ENCODE results near the gene PEX10. TPM values are rescaled to one million over a fixed set of nuclear protein-coding genes. Genes with fewer than 3 reads are reported as not detected.

Gene PEX10
- total RNA-seq, 1 experiment from 2014 or later: 21.9 TPM

GRCh38 chr1:2383576-2383975 is 28.8 kb downstream of the PEX10 start:
- Histone ChIP-seq H3K27me3 (replicated peaks; ENCODE audit: control insufficient read depth, insufficient read depth, low read length) (no peaks in the 10 kb centered on the region), H3K9me3 (no peaks in the 10 kb centered on the region), H3K36me3 (ENCODE audit: control insufficient read depth, insufficient read depth, low read length) (no peaks in the 10 kb centered on the region), H3K4me3 (ENCODE audit: low read depth, low read length) (no peak overlapping the region), H3K4me1 (no peaks in the 10 kb centered on the region)
- peak overlapping the region; percentile 76 for H3K27ac Mint-ChIP-seq (ENCODE audit: unreplicated experiment)
- no TSS peak for BruUV-seq (replicated peaks)
- TF ChIP-seq CTCF (IDR thresholded peaks at IDR 0.05; ENCODE audit: insufficient read depth in 1 of 2, low read depth in 1 of 2, low read length in 1 of 2, severe bottlenecking in 1 of 2, unreplicated experiment in 1 of 2): no peak
- CTCF ChIA-PET: no interaction called here
- no peaks in the 10 kb centered on the region for H3K9me3 Mint-ChIP-seq (ENCODE audit: unreplicated experiment)
- no peaks in the 10 kb centered on the region for H3K4me1 Mint-ChIP-seq (ENCODE audit: low read depth, unreplicated experiment)
- no peaks in the 10 kb centered on the region for H3K36me3 Mint-ChIP-seq (ENCODE audit: insufficient read depth, unreplicated experiment)
- POLR2A ChIA-PET: no interaction called here
- no peak for DNase-seq
- H3K4me3 Mint-ChIP-seq (ENCODE audit: unreplicated experiment): no peak overlapping the region
- no peaks in the 10 kb centered on the region for H3K27me3 Mint-ChIP-seq (ENCODE audit: insufficient read depth, unreplicated experiment)
- intact Hi-C loops (cut with micrococcal nuclease; ENCODE audit: unreplicated experiment): no loop called here

GRCh38 chr1:2382621-2383361 is 29.6 kb downstream of the PEX10 start:
- intact Hi-C loops (cut with micrococcal nuclease; ENCODE audit: unreplicated experiment): loop anchor here (1.0 kb wide), 1 partner anchor 187 kb away; no protein-coding TSS in a partner anchor
- no peaks in the 10 kb centered on the region for H3K4me1 ChIP-seq
- no TSS peak for BruUV-seq (replicated peaks)
- H3K4me3 Mint-ChIP-seq (ENCODE audit: unreplicated experiment): no peak overlapping the region
- no peaks in the 10 kb centered on the region for H3K36me3 Mint-ChIP-seq (ENCODE audit: insufficient read depth, unreplicated experiment)
- H3K4me1 Mint-ChIP-seq (ENCODE audit: low read depth, unreplicated experiment): no peaks in the 10 kb centered on the region
- TF ChIP-seq CTCF (IDR thresholded peaks at IDR 0.05; ENCODE audit: insufficient read depth in 1 of 2, low read depth in 1 of 2, low read length in 1 of 2, severe bottlenecking in 1 of 2, unreplicated experiment in 1 of 2): peak; percentile 57 to 60
- H3K9me3 ChIP-seq: no peaks in the 10 kb centered on the region
- CTCF ChIA-PET: interaction anchor here (1.3 to 1.8 kb wide), 2 partner anchors 71 to 187 kb away, joined by 5 to 29 read pairs; partner anchors contain the start of gene FAAP20
- no peaks in the 10 kb centered on the region for H3K27me3 ChIP-seq (replicated peaks; ENCODE audit: control insufficient read depth, insufficient read depth, low read length)
- no peaks in the 10 kb centered on the region for H3K27me3 Mint-ChIP-seq (ENCODE audit: insufficient read depth, unreplicated experiment)
- POLR2A ChIA-PET: interaction anchor here (0.6 kb wide), 1 partner anchor 9 kb away, joined by 5 read pairs; the partner anchor contains the start of gene RER1
- H3K36me3 ChIP-seq (ENCODE audit: control insufficient read depth, insufficient read depth, low read length): no peaks in the 10 kb centered on the region
- H3K9me3 Mint-ChIP-seq (ENCODE audit: unreplicated experiment): no peaks in the 10 kb centered on the region
- H3K27ac Mint-ChIP-seq (ENCODE audit: unreplicated experiment): no peak overlapping the region
- DNase-seq: peak; percentile 59 to 66
- no peak overlapping the region for H3K4me3 ChIP-seq (ENCODE audit: low read depth, low read length)

GRCh38 chr1:2381741-2382620 is 30.4 kb downstream of the PEX10 start:
- Histone ChIP-seq H3K36me3 (ENCODE audit: control insufficient read depth, insufficient read depth, low read length) (no peaks in the 10 kb centered on the region), H3K27me3 (replicated peaks; ENCODE audit: control insufficient read depth, insufficient read depth, low read length) (no peaks in the 10 kb centered on the region), H3K4me1 (no peaks in the 10 kb centered on the region), H3K9me3 (no peaks in the 10 kb centered on the region), H3K4me3 (ENCODE audit: low read depth, low read length) (no peak overlapping the region)
- no peaks in the 10 kb centered on the region for H3K36me3 Mint-ChIP-seq (ENCODE audit: insufficient read depth, unreplicated experiment)
- intact Hi-C loops (cut with micrococcal nuclease; ENCODE audit: unreplicated experiment): loop anchor here (1.0 kb wide), 1 partner anchor 187 kb away; no protein-coding TSS in a partner anchor
- peak in 1 of 2 experiments; percentile 71 for DNase-seq
- H3K9me3 Mint-ChIP-seq (ENCODE audit: unreplicated experiment): no peaks in the 10 kb centered on the region
- no peaks in the 10 kb centered on the region for H3K27me3 Mint-ChIP-seq (ENCODE audit: insufficient read depth, unreplicated experiment)
- BruUV-seq (replicated peaks): no TSS peak
- H3K27ac Mint-ChIP-seq (ENCODE audit: unreplicated experiment): no peak overlapping the region
- CTCF ChIA-PET: interaction anchor here (0.6 to 1.8 kb wide), 5 partner anchors 9 to 1233 kb away, joined by 3 to 29 read pairs (median 5); partner anchors contain the start of genes FAAP20, MORN1 and RER1
- peak; percentile 50 to 67 for TF ChIP-seq CTCF (IDR thresholded peaks at IDR 0.05; ENCODE audit: insufficient read depth in 1 of 2, low read depth in 1 of 2, low read length in 1 of 2, severe bottlenecking in 1 of 2, unreplicated experiment in 1 of 2)
- POLR2A ChIA-PET: interaction anchor here (0.6 kb wide), 1 partner anchor 10 kb away, joined by 5 read pairs; the partner anchor contains the start of gene RER1
- no peaks in the 10 kb centered on the region for H3K4me1 Mint-ChIP-seq (ENCODE audit: low read depth, unreplicated experiment)
- no peak overlapping the region for H3K4me3 Mint-ChIP-seq (ENCODE audit: unreplicated experiment)
